ENCODE data around the gene RXRA. TPM values are rescaled to one million over a fixed set of nuclear protein-coding genes. Genes with fewer than 3 reads are reported as not detected.

RXRA gene
- total RNA-seq, 4 donors from 2014 or later, result 17.1 to 84.6 (median 24.0) TPM

GRCh38 chr9:134331186-134332025 is 5.2 kb downstream of the RXRA start:
- no peak for DNase-seq
- Histone ChIP-seq H3K27ac (no peak overlapping the region), H3K9me3 (no peaks in the 10 kb centered on the region), H3K4me3 (no peak overlapping the region), H3K36me3 (no peaks in the 10 kb centered on the region), H3K27me3 (no peaks in the 10 kb centered on the region), H3K4me1 (peaks cover 2 to 38% of the 10 kb centered on the region in 2 donors)
- TF ChIP-seq CTCF (IDR thresholded peaks at IDR 0.05), result no peak
- TF ChIP-seq POLR2A (IDR thresholded peaks at IDR 0.05), result no peak
- intact Hi-C loops (cut with DNase I; ENCODE audit: low total_unique reads), result loop anchor here (5.0 to 10.0 kb wide), 2 partner anchors 93 to 164 kb away; no protein-coding TSS in a partner anchor

GRCh38 chr9:134332266-134332665 is 6.0 kb downstream of the RXRA start:
- intact Hi-C loops (cut with DNase I; ENCODE audit: low total_unique reads), result loop anchor here (5.0 to 10.0 kb wide), 2 partner anchors 93 to 165 kb away; no protein-coding TSS in a partner anchor
- H3K27ac ChIP-seq, result no peak overlapping the region
- peaks cover 2 to 38% of the 10 kb centered on the region in 2 donors for H3K4me1 ChIP-seq
- H3K9me3 ChIP-seq, result no peaks in the 10 kb centered on the region
- no peaks in the 10 kb centered on the region for H3K36me3 ChIP-seq
- DNase-seq, result no peak
- no peak for TF ChIP-seq CTCF (IDR thresholded peaks at IDR 0.05)
- no peak for TF ChIP-seq POLR2A (IDR thresholded peaks at IDR 0.05)
- no peak overlapping the region for H3K4me3 ChIP-seq
- no peaks in the 10 kb centered on the region for H3K27me3 ChIP-seq

- H3K36me3 ChIP-seq, result no peaks in the 10 kb centered on the region
- intact Hi-C loops (cut with DNase I; ENCODE audit: low total_unique reads), result loop anchor here (5.0 to 10.0 kb wide), 2 partner anchors 92 to 166 kb away; no protein-coding TSS in a partner anchor
- no peaks in the 10 kb centered on the region for H3K9me3 ChIP-seq
- H3K4me1 ChIP-seq, result peaks cover 2 to 40% of the 10 kb centered on the region in 2 donors
- H3K27ac ChIP-seq, result no peak overlapping the region
- no peak overlapping the region for H3K4me3 ChIP-seq
- DNase-seq, result no peak
- TF ChIP-seq POLR2A (IDR thresholded peaks at IDR 0.05), result no peak
- no peak for TF ChIP-seq CTCF (IDR thresholded peaks at IDR 0.05)
- H3K27me3 ChIP-seq, result no peaks in the 10 kb centered on the region
Measured at GRCh38 chr9:134332841-134333233, 6.6 kb downstream of the RXRA start.

GRCh38 chr9:134333234-134333873 is 7.1 kb downstream of the RXRA start:
- peaks cover 2 to 46% of the 10 kb centered on the region in 2 donors for H3K4me1 ChIP-seq
- no peak overlapping the region for H3K27ac ChIP-seq
- H3K27me3 ChIP-seq, result no peaks in the 10 kb centered on the region
- no peaks in the 10 kb centered on the region for H3K36me3 ChIP-seq
- TF ChIP-seq CTCF (IDR thresholded peaks at IDR 0.05) (no peak), POLR2A (IDR thresholded peaks at IDR 0.05) (no peak)
- no peaks in the 10 kb centered on the region for H3K9me3 ChIP-seq
- DNase-seq, result no peak
- H3K4me3 ChIP-seq, result no peak overlapping the region
- intact Hi-C loops (cut with DNase I; ENCODE audit: low total_unique reads), result loop anchor here (5.0 to 10.0 kb wide), 2 partner anchors 91 to 166 kb away; no protein-coding TSS in a partner anchor
